HG03159 (cell line): ENCODE results near the gene SCD5.

Experiments used
- ATAC-seq: cut with Tn5 transposase; IDR thresholded peaks from one replicate; pipeline ENCODE4 v1.9.1; 2021; ENCODE audit warnings: mild to moderate bottlenecking, moderate library complexity; ENCODE audit not compliant: unreplicated experiment

The SCD5 gene

DNA sequence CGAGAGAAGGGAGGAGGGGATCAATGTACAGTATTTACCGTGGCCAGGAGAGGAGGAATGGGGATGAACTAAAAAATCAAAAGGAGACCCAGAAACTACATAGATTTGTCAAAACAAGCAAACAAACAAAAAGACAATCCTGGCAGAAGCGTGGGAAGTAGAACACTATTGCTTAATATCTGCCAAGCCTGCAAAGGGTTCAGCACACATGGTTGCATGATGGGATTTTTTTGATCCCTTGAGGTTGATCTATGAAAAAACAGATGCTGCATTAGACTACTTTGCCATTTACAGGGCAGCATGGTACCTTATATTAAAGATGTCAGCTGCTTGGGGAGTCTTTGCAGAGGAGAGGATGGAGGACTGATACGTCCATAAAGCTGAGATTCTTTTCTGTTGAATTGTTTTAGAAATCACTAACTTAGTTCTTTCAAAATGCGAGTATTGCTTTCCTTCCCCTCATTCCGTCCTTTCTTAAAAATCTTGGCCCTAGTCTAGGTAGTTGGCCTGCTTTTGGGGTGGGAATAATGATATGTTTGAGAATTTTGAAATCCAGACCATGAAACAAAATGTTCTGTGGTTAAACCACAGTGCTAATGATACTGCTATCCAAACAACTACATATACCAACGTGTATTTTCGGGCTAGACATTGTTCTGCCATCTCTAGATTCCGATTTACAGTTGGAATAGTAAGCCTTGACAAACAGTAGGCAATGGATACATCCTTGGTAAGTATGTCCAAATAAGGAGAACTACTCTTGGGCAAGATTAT lies 197.2 kb downstream of the SCD5 start:
- no peak for ATAC-seq

DNA sequence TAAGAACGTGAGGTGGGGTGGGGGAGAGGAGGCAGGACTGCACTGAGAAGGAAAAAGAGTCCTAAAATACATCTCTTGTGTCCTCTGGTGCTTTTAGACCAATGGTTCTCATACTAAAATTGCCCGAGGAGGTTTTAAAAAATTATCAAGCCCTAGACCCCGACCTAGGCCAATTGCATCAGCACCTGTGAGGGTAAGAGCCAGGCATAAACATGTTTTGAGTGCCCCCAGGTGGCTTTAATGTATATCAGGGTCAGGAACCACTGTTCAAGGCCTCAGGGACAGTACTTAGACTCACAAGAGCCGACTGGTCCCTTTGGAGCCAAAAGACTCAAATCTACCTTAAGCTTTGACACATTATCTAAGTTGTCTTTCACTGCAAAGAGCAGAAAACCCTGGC lies 199.3 kb downstream of the SCD5 start:
- no peak for ATAC-seq

GRCh38 chr4:82594456-82594855 lies 204.1 kb downstream of the SCD5 start:
- no peak for ATAC-seq

GRCh38 chr4:82593411-82593810 lies 205.2 kb downstream of the SCD5 start:
- no peak for ATAC-seq

DNA sequence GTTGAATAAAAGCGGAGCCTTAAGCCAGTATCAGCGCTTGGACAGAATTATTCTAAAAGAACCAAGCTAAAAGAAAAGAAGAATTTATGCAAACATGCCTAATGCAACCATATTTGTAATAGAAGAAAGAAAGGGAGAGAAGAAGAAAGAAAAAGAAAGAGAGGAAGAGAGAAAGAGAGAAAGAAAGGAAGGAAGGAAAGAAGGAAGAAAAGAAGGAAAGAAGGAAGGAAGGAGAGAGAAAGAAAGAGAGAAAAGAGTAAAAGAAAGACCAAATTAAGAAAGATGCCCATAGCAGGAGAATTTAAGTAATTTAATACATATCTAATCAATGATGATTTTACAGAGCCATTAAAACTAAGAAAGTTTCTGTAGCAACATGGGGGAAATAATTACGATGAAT lies 206.0 kb downstream of the SCD5 start:
- no peak for ATAC-seq

GRCh38 chr4:82591592-82591991 lies 207.0 kb downstream of the SCD5 start:
- no peak for ATAC-seq

DNA sequence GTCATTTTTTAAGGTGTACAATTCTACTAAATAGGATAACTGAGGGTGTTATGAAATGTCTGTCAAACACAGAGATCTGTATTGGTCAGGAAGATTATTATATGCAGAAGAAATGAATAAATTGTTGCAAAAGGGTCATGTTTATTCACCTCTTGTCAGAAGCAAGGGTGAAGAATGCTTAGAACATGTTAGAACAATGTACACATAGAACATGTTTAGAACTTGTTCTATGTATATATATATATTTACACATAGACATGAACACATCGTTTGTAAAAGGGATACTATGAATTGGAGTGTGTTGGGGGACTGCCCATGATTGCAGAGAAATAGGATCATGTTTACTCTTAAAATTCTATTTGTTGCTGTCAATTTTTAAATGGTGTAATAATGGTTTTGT lies 208.8 kb downstream of the SCD5 start:
- no peak for ATAC-seq

- no peak for ATAC-seq
These were observed 209.8 kb downstream of the SCD5 start for GRCh38 chr4:82588771-82589270.

DNA sequence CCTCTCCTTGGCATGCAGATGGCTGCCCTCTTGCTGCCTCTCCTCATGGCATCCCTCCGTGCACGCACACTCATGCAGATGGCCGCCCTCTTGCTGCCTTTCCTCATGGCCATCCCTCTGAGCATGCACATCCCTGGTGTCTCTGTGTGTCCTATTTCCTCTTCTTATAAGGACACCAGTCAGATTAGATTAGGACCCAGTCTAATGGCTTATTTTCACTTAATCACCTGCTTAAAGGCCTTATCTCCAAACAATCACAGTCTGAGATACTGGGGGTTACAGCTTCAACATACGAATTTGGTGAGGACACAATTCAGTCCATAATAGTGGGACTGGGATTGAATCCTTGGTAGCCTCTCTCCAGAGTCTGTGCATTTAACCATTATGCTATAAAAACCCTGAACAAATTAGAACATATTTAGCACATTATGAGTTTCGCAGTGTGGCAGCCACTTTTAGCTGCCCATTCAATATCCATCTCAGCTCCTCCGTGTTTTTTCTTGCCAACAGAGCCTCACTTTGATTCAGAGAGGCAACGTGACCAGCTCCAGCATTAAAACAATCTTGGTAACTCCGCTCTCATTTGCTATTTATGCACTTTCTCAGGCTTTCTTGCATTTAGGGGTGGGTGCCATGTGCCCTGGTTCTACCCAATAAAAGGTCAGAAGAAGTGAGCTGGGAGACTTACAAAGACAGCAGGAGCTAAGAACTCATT lies 210.6 kb downstream of the SCD5 start:
- no peak for ATAC-seq

- ATAC-seq, result no peak
These were observed 212.7 kb downstream of the SCD5 start for GRCh38 chr4:82585690-82586435.

GRCh38 chr4:82584931-82585330 lies 213.7 kb downstream of the SCD5 start:
- ATAC-seq, result no peak

DNA sequence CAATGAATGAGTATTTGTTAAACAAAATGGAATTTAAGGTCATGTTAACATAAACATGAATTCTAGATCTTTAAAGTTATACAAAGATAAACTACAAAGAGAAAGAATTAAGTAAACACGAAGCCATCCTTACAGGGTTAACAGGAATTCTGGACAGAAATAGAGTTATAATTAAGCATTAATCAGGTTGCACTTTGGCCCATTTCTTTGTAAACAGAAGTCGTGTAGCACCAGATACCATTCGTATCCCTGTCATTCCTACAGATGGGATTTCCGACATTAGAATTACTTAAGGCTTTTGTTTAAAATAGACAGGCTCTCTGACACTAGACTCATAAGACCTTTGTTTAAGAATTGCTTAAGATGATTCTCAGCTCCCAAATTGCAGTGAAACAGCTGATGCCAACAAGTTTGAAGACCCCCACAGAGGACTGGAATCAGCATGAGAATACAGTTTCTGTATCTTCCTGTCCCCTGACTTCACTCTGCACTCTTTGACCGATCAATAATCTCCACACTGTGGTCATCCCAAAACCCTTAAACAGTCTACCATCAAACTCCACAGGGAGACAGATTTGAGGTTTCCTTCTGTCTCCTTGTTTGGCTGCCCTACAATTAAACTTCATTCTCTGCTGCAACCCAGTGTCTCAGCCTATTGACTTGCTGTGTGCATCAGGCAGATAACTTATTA lies 214.6 kb downstream of the SCD5 start:
- ATAC-seq, result no peak

DNA sequence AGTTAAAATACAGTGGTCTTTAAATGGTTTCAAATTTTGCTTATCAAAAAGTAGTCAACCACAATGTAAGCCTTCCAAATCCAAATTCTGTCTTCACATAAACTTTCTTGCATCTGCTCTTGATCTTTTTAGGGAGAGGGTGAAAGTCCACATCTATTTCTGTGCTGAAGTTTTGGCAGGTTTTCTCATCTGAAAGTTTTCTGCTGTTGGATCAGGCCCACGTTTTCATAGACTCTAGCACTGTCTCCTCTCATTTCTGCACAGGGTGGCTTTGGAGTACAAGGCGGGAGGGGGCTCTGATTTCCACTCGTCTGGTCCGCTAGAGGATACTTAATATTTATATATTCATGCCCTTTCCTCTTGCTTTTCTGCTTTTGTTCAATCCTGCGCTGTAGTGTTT lies 218.7 kb downstream of the SCD5 start:
- no peak for ATAC-seq
